HG03432 (cell line): ENCODE data around the gene GPC3.

Experiments
- ATAC-seq: cut with Tn5 transposase; IDR thresholded peaks from one replicate; pipeline ENCODE4 v1.9.1; 2021; ENCODE audit warnings: mild to moderate bottlenecking, moderate library complexity; ENCODE audit not compliant: unreplicated experiment

GPC3 gene

DNA sequence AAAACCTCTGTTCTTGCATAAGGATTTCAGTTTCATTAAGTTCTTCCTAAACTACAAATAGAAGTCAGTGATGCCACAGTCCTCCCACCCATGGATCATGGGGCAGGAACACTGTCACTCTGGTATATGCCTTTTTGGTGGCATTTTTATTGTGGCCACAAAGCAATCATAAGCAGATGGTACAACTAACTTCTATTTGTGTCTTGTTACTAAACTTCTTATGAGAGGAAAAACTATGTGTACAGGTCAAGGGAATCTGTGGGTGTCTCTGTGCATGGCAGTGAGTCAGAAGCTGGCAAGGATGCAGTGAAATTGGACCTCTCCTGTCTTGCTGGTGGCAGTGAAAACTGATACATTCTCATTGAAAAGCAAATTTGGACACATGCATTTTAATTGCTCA lies 325.1 kb downstream of the GPC3 start:
- no peak for ATAC-seq

DNA sequence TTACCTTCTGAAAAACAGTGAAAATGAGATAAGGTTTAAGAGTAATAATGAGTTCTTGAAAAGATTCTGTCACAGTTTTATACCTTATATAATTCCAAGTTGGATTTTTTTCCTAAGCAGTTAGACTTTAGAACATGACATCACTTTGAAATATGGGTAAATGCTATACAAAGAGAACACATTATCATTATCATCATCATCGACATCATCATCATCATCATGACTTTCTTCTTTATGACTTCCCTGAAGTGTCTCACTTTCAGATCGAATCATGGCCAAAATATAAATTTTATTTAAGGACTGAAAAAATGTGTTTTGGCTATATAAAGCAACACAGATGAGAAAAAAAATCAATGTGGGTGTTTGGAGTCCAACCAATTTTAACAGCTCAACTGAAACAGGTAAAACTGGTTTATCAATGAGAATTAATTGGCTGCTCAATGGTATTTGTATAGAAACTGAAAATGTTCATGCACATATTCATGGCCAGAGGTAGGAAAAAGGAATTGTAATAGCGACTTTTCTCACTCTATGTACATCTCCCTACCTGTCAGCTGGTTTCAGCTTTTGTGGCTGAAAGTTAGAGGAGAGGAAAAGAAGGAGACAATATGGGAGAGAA lies 327.0 kb downstream of the GPC3 start:
- no peak for ATAC-seq

DNA sequence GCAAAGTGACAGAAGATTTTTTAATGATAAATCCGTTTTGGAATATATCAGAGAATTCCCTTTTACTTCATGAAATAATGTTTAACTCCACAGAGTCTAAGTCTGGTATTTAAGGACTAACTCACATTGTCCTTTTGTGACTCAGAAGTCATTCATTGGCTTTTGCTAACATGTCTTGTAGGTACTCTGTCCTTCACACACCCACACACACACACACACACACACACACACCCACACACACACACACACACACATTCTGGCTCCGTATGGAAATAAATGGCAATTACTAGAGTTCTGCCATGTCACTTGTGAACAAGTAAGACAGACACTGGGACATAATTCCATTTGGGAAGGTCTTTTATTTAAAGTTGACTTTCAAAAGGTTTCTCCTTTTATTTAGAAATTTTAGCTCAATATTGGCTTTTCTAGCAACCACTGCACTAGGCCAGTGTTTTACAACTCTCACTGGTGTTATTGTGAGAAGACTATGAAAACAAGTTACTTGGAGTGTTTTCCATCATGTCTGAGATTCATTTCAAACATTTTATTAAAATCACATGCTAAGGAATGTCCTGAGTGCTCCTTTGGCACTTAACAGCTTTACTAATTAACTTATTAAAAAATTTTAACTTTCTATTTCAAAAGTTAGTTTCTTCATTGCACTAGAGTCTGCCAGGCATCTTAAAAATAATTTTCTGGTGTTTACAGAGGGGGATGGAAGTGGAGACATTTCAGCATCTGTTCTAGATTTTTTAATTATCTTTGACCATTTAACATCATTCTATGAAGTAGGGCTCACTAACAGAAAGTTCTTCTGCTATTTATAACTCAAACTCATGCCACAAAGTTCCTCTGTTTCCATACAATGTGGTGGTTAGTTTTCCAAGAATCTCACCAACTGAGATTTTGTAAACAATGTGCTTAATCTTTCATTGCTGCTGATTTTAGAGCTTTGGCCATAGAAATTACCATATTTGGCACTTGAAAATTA lies 329.8 kb downstream of the GPC3 start:
- no peak for ATAC-seq

DNA sequence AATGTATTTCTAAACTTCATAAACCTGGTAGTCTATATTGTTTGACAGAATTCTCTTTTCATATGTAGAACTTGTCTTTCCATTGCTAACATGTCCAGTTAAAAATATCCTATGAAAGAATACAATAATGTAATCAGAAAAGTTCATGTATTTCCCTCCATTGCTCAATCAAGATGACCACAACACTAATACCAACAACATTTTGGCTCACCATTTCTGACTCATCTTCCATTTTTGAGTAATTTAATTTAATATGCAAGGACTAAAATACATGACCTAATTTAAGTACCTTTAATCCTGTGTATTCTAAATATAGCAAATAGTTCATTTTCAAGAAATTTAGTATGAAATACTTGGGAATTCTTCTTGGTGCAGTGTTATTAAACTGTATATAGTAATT lies 330.6 kb downstream of the GPC3 start:
- ATAC-seq: no peak

DNA sequence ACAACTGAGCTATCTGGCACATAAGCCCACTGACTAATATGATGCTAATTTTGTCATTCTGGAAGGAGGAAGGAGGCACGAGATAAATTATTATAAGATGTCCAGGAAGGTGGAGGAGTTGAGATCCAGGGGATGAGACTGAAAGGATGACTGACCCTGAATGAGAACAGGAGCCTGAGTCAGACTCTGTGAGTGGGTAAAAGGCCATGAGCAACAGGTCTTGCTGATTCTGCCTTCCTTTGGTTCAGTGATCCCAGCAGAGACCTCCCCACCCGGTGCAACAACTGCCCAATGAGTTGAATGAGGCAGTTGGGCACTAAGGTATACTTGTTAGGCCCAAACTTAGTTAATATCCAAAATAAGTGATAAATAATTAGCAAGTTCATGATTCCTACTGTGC lies 332.0 kb downstream of the GPC3 start:
- ATAC-seq: no peak

DNA sequence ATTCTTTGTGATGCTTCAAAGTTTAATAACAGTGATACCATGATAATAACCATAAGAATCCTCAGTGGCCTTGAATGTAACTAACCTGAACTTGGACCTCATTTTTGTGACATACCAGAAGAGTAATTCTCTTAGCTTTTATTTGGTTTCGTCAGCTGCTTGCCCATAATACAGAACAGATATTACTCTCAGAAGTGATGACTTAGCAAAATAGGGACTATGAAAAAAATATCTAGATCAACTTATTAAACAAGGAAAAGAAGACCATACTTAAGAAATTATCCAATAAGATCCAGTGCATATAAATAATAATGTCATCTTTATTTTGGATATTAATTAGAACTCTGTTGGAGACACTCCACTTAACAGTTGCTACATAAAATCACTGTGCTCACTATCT lies 333.2 kb downstream of the GPC3 start:
- ATAC-seq: no peak

DNA sequence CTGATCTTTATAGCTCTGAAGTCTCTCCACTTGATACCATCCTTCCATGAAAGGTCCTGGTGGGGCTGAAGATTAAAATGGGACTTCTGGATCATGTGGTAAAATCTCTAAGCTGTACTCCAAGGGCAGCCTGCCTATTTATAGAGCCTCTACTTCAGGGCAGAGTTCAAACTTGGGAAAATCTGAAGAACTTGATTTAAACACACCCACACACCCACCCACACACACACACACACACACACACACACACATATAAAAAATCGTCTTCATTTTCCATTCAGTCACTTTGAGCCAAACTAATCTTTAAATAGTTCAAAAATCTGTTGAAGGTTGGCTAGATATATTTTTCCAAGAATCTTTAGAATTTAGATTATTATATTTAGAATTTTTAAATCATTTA lies 335.2 kb downstream of the GPC3 start:
- no peak for ATAC-seq

DNA sequence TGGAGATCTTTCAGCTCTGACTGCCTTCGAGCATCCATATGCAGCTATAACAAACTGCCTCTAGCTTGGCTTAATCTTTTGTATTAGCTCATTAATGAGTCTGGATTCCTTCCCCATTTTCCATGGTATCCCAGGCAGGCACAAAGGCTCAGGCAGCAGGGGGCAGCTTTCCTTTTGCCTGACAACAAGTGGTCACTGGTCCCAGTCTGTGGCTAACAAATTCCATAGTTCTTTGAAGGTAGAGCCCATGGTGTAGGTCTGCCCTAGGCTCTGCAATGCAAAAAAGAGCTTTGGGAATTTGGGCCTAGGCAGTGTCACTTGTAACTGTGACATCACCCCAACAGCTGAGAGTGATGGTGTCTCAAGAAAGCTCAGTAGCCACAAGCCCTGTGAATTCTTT lies 335.7 kb downstream of the GPC3 start:
- ATAC-seq: no peak

DNA sequence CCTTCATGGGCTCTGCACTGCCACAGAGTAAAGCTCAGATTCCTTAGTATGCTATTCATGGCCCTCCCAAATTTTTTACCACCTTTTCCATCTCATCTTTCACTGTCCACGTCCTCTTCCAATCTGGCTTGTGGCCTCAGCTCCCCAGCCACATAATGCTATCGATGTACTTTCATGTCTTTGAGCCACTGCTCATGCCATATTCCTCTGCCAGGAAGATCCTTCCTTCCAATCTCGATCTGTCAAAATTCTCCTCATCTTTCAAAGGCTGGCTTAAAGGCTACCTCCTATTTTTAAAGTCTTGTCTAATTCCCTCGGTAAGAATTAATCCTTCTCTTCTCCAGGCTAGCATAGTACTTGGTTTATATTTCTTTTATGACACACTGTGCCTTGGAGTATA lies 336.8 kb downstream of the GPC3 start:
- ATAC-seq: no peak

DNA sequence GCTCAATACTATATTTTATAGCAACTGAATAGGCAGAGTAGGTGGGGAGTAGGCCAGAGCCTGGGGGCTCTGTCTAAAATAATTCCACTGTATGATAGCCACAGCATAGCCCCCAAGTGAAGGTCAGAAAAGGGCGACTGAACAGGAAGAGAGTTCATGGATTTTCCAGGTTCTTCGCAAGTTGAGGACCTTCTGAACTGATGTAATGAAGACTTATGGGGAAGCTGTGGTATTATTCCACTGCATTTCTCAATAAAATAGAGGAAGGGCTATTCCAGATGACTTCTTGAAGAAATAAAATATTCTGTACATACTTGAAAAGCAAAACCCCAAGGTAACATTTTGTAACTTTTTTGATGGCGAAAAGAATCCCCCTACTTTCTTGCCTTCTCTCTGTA lies 338.7 kb downstream of the GPC3 start:
- no peak for ATAC-seq

DNA sequence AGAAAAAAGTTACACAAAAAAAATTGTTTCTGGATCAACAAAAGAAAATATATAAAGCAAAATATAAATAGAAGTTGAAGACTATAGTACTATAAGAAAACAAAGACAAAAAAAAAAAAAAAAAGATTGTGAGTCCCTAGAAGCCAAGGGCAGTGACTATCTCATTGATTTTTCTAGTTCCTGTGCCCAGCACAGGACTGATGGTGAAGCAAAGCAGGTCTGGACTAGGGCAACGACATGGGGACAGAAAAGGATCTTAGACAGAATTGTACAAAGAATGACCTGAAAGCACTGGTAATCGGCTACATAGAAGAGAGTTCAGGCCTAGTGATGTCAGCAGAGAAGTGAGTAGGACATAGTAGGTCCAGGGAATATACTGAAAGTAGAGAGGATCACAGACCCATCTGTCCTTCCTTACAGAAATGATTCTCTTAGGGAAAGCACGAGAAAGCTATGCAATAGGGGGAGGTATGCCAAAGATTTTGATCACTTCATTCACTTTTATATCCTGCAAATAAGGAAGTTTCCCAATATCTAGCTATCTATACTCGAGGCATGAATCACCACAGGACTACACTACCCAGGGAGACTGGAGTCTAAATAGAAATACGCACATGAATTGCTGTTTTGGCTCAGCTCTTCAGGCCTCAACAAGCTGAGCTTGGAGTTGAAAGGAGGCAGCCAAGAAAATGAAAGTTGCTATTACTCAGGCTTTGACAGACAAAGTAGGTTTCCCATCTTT lies 339.2 kb downstream of the GPC3 start:
- no peak for ATAC-seq

DNA sequence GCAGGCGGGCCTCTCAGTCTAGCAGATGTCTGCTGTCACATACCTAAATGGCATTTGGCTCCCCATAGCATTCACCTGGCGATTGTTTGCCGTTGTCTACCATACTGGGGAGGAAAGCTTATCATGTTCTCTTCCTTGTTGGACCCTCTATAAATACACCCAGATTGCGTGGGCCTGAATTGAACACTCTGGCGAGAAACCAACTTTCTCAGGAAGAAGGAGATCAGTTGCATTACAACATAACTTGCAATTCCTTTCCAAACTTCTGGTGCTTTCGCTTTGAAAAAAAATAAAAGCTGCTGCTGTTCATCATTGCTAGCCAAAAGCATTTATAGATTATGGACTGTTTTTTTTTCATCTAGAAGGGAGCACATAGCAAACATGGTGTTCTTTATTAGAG lies 340.1 kb downstream of the GPC3 start:
- ATAC-seq: no peak

DNA sequence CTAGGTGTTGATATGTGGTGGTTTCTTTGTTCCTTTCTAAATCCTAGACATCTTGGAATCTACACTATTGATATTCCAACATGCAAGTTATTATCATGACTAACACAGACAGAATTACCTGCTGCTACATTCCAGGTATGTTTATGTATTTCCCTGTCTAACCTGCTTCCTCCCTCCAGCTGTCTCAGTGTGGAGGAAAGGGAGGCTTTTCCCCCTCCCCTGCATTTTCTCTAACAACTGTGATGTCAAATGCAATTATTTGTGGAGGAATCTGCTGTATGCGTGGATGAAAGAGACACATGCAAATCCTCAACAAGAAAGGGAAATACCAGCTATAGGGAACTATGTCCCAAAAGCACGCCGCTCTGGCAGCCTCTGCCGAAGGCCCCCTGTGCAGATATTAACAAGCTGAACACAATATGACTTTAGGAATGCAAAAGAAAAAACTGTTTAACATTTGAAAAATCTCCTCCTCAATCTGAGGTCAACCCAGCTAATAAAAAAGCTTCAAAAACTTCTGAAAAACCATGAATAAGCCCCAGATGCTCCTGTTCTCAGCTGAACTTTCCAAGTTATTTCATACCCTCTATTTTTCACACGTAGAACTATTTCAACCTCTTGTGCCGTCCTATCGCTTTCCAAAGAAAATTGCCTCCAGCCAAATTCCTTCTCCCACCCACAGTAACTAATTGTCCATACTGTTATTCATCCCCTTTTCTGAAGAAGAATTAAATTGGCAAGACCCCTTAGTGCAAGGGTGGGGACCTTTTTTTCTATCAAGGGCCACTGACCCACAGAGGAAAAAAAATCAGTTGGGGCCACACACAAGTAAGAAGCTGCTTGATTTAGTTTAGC lies 345.0 kb downstream of the GPC3 start:
- ATAC-seq: no peak

DNA sequence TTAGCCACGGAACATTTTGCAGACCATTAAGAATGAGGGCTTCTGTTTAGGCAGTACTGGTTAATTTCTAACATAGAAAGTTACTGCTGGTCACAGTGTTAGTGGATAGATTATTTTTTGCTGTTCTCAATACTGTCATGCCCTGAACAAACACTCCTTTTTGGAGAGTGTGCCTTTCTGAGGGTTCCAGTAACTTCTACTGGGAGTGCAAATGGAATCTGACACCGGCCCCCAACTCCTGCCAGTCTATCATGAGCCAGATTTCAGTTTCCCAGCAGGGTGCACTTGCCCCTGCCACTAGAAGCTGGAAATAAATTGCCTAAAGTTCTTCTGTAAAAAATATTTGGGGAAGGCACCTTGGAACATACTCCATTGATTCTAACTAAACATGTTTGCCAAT lies 345.7 kb downstream of the GPC3 start:
- no peak for ATAC-seq

DNA sequence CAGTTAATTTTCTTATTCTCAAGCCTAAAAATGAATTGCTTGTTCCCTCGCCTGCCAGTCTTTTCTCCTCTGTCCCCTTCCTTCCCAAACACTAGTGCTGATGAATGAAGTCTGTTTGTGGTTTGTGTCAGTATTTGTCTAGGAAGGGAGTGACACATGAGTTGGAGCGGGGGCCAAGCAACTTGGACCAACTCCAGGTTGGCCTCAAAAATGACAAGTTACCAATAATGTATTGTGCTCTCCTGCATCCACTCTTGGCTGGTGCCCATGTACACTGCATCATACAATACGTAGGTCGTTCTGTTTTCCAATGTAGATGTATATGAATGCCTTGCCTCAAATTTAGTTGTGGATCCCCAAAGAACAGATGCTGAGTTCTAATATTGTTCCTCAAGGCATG lies 347.1 kb downstream of the GPC3 start:
- no peak for ATAC-seq

DNA sequence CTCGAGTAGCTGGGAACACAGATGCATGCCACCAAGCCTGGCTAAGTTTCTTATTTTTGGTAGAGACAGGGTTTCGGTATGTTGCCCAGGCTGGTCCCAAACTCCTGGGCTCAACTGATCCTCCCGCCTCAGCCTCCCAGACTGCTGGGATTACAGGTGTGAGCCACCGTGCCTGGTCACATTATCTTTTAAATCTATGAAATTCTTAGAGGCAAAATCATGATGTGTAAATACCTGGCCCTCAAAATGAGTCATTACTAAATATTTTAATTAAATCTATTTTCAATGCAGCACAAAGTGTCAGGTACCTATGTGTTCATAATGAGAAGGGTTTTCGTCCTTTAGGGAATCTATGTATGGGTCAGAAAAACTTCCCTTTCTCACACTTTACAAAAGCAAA lies 347.6 kb downstream of the GPC3 start:
- no peak for ATAC-seq

DNA sequence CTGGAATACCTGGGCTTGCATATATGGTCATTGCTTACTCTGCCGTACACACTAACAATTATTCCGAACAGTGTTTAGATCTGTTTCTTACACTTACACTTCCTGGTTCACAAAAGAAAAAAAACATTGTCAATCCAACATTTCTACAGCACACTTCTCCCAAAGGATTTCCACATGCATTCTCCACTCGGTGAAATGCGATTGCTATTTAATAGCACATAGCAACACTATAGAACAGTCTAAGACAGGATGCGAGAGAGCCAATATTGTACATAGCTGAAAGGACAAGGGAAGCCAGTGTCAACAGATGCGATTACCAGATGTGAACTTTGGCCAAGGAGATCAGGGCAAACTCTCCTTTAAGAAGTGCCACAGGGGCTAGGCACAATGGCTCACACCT lies 349.4 kb downstream of the GPC3 start:
- no peak for ATAC-seq

DNA sequence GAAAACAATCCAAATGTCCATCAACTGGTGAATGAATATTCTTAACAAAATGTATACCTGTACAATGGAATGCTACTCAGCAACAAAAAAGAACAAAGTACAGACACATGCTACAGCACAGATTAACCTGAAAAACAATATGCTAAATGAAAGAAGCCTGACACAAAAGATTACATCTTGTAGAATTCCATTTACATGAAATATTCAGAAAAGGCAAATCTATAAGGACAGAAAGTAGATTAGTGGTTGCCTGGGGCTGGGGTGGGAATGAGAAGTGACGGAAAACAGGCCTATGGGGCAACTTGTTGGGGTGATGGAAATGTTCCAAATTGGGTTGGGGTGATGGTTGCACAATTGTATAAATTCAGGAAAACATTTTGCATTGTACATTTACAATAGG lies 351.0 kb downstream of the GPC3 start:
- ATAC-seq: no peak

DNA sequence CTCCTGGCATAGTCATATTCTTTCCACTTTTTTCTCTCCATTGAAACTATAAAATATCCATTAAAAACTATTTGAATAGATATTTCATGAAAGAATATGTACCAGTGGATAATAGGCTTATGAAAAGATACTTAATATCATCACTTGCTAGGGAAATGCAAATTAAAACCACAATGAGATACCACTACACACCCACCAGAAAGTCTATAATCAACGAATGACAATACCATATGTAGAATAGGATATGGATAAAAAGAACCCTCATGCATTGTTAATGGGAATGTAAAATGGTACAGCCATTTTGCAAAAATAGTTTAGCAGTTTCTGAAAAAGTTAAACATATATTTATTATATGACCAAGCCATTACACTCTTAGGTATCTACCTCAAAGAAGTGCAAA lies 351.4 kb downstream of the GPC3 start:
- ATAC-seq: no peak

DNA sequence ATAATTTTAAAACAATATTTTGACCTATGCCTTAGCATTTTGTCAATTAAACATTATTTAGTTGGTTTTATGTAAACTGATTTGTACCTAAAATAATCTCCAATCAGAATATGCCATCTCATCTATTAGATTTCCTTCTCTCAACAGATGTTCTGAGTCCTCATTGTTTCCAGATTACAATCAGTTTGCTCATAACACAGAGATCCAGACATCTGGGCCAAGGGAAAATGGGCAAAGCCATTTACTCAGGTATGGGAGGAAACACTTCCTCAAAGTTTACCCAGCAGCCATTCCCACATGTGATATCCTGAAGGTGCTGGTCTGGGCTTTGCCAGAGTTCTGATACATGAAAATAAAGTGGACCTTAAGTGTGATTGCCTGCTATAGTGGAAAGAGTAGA lies 352.2 kb downstream of the GPC3 start:
- no peak for ATAC-seq

DNA sequence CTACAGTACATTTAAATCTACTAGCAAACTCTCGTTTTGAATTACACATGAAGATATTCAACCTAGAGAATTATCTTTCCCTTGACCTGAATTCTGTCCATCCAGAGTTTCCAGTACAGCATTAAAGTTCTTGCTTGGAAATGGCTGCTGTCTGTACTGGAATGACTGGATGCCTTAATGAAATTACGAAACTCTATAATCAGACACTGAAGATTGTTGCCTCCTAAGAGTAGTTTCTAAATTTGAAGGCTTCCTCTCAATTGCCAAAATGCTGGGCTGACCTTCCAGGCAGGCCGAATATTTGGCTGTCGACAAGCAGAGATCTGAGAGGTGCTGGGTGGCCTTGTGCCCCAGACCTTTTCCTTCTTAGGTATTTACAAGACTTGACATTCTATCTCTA lies 355.0 kb downstream of the GPC3 start:
- no peak for ATAC-seq
